ENCODE data around the gene SAFB.

- TF ChIP-seq CTCF (IDR thresholded peaks at IDR 0.05) (no peak), POLR2A (IDR thresholded peaks at IDR 0.05) (no peak)
These were observed 44.9 kb downstream of the SAFB start for GRCh38 chr19:5667751-5668271.

Data from body of pancreas (tissue), 4 donors.